ENCODE measurements around the gene COMT.
A peak's percentile ranks its signal among the peaks of the same experiment; 100 is the strongest.

The COMT gene

DNA sequence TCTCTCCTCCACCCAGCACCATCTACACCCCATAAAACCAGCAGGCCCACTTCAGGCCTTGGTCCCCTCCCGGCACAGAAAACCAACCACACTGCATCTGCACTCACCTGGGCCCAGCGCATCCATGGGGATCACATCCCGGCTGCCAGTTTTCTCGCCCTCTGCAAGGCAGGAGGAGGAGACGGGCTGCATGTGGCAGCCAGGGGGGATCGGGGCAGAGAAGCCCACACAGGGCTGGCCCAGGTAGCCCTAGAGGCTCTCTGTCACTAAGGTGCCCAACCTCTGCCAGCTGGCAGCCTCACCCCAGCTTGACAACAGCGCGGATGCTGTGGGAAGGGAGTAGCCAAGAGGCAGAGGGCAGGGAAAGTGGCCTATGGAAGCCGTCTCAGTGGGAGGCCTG lies 30.7 kb downstream of the COMT start:
- H3K4me3 ChIP-seq = no peak overlapping the region
- TF ChIP-seq POLR2AphosphoS5 (IDR thresholded peaks at IDR 0.05; ENCODE audit: borderline replicate concordance, low read depth, low read length) = no peak
- no peak for TF ChIP-seq FOXP2 (optimal IDR thresholded peaks at IDR 0.05; ENCODE audit: control extremely low read depth, extremely low read length, insufficient read depth)
- TF ChIP-seq EZH2 (IDR thresholded peaks at IDR 0.05) = no peak
- no peak overlapping the region for H3K9ac ChIP-seq (ENCODE audit: insufficient read length)
- no peak for DNase-seq (ENCODE audit: low read depth, low spot score)
- no peaks in the 10 kb centered on the region for H3K9me3 ChIP-seq (ENCODE audit: low read depth, low read length)
- no peaks in the 10 kb centered on the region for H3K36me3 ChIP-seq (ENCODE audit: insufficient read depth, low read length)
- no peak overlapping the region for H3K27ac ChIP-seq

DNA sequence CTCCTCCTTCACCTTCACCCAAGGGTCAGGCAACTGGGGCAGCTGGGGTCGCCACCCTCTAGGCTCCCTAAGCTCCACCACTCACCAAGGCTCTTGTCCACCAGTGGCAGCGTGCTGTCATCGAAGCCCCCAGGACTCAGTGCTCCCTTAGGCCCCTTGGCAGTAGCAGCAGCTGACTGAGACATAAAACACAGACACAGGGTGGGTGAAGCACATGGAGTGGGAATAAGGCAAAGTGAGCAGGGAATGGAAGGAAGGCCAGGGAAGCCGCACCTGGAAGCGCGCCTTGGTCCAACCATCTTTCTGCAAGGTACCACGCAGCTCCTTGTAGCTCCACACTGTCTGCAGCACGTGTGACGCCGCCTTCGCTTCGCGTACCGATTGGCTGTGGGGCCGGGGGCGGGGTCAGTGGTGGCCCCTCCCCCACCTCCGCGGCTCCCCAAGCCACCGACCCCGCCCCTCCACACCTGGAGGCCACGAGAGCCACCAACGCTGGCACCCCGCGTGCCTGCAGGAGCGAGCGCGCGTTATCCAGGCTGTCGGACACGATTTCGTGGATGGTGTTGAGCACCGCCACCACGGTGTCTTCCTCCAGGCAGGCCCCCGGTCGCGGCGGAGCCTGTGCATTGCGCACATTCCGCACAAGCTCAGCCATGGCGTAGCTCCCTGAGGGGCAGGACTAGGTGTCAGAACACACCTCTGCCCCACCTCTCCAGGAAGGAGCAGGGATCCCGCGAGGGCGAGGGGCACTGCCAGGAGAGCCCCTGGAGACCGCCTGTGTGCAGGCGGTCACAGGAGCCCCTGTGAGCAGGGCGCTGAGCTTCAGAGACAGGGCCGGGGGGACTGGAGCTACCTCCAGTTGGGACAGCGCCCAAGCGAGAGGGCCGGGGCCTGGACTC lies 31.3 kb downstream of the COMT start:
- TF ChIP-seq FOXP2 (optimal IDR thresholded peaks at IDR 0.05; ENCODE audit: control extremely low read depth, extremely low read length, insufficient read depth) = no peak
- no peak for TF ChIP-seq EZH2 (IDR thresholded peaks at IDR 0.05)
- TF ChIP-seq POLR2AphosphoS5 (IDR thresholded peaks at IDR 0.05; ENCODE audit: borderline replicate concordance, low read depth, low read length) = no peak
- Histone ChIP-seq H3K4me3 (no peak overlapping the region), H3K9me3 (ENCODE audit: low read depth, low read length) (no peaks in the 10 kb centered on the region), H3K9ac (ENCODE audit: insufficient read length) (no peak overlapping the region), H3K27ac (no peak overlapping the region), H3K36me3 (ENCODE audit: insufficient read depth, low read length) (no peaks in the 10 kb centered on the region)
- DNase-seq (ENCODE audit: low read depth, low spot score) = no peak

DNA sequence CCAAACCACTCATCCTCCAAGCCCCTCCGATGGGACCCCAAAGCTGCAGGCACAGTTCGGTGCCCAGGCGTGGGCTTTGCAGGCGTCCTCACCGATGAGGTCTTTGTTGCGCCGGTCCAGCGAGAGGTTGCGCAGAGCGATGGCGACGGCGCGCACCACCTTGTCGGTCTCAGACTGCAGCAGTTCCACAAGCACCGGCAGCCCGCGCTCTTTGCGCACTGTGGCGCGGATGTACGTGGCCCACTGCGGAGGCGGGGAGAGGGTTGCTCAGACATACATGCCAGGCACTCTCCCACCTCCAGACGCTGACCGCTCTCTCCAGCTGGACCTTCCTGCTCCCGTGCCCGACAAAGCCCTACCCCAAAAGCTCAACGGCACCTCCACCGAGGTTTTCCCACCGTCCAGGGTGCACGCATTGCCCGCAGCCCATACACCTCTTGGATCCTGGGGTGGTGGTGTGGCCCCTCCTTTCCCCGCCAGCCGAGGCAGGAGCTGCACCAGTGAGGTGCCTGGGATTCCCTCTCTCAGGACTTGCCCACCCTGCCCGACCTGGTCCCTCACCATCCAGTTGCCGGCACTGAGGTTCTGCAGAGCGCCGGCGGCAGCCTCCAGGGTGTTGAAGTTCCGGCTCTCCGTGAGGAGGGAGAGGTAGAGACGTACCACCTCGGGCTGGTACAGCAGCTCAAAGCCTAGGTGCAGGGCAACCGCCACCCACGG lies 32.1 kb downstream of the COMT start:
- H3K4me3 ChIP-seq = no peak overlapping the region
- no peak overlapping the region for H3K9ac ChIP-seq (ENCODE audit: insufficient read length)
- H3K36me3 ChIP-seq (ENCODE audit: insufficient read depth, low read length) = no peaks in the 10 kb centered on the region
- H3K27ac ChIP-seq = no peak overlapping the region
- no peaks in the 10 kb centered on the region for H3K9me3 ChIP-seq (ENCODE audit: low read depth, low read length)
- TF ChIP-seq FOXP2 (optimal IDR thresholded peaks at IDR 0.05; ENCODE audit: control extremely low read depth, extremely low read length, insufficient read depth) (no peak), EZH2 (IDR thresholded peaks at IDR 0.05) (no peak), POLR2AphosphoS5 (IDR thresholded peaks at IDR 0.05; ENCODE audit: borderline replicate concordance, low read depth, low read length) (no peak)
- no peak for DNase-seq (ENCODE audit: low read depth, low spot score)

DNA sequence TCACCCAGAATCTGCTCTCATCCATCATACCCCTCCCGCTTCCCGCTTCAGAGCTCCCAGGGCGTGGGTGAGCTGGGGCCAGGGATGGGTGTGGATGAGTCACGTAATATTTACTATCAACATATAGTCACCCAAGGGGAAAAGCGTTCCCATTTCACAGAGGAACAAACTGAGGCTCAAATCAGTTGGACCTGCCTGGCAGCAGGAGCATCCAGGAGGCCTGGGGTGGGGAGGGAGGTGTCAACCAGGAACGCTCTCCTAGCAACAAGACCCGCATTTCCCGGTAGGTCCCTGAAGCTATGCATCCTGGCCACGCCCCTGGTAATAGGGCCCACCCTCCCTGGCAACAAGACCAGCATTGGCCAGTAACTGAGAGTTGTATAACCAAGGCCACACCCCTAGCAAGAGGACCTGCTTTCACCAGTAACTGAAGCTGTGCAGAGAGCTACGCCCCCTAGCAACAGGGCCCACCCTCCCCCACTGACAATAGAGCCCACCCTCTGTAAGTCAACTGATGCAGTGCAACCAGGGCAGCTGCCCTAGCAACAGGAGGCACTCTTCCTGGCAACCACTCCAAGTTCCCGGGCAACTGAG lies 32.8 kb downstream of the COMT start:
- Histone ChIP-seq H3K36me3 (ENCODE audit: insufficient read depth, low read length) (no peaks in the 10 kb centered on the region), H3K4me3 (no peak overlapping the region), H3K27ac (no peak overlapping the region), H3K9ac (ENCODE audit: insufficient read length) (no peak overlapping the region), H3K9me3 (ENCODE audit: low read depth, low read length) (no peaks in the 10 kb centered on the region)
- peak; percentile 83 for DNase-seq (ENCODE audit: low read depth, low spot score)
- TF ChIP-seq FOXP2 (optimal IDR thresholded peaks at IDR 0.05; ENCODE audit: control extremely low read depth, extremely low read length, insufficient read depth) (peak; percentile 69), POLR2AphosphoS5 (IDR thresholded peaks at IDR 0.05; ENCODE audit: borderline replicate concordance, low read depth, low read length) (no peak)

DNA sequence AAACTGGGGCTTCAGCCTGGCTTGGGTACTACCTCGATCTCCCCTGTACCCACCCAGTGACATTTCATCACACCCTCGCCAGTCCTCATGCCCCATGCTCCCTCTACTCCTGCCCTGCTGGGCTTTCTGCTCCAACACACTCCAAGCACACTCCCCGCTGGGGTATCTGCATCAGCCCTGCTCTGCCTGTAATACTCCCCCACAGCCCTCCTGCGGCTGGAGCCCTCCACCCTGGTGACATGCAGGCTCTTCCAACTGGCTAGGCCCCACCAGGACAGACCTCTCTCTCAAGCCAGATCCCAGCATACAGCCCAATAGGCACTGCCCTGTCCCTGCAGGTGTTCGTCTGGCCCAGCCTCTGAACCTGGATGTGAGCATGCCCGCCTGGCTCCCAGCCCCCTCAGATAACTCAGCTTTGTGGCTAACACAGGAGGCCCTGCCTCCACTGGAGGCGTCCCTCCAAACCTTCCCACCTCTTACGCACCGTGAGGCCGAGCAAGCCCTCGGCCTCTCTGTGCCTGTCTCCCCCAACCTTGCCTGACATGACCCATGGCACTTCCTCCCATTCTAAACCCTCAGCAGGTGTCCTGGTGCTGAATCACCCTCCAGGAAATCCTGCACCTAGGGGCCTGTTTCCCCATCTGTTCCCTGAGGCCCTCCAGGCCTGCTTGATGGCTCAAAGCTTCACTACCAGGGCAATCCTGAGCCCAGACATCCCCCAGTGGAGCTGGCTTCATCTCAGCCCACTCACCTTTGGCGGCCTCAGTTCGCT lies 33.5 kb downstream of the COMT start:
- H3K27ac ChIP-seq = no peak overlapping the region
- no peak overlapping the region for H3K4me3 ChIP-seq
- no peaks in the 10 kb centered on the region for H3K36me3 ChIP-seq (ENCODE audit: insufficient read depth, low read length)
- no peaks in the 10 kb centered on the region for H3K9me3 ChIP-seq (ENCODE audit: low read depth, low read length)
- DNase-seq (ENCODE audit: low read depth, low spot score) = no peak
- TF ChIP-seq EZH2 (IDR thresholded peaks at IDR 0.05) = no peak
- no peak for TF ChIP-seq POLR2AphosphoS5 (IDR thresholded peaks at IDR 0.05; ENCODE audit: borderline replicate concordance, low read depth, low read length)
- no peak for TF ChIP-seq FOXP2 (optimal IDR thresholded peaks at IDR 0.05; ENCODE audit: control extremely low read depth, extremely low read length, insufficient read depth)
- H3K9ac ChIP-seq (ENCODE audit: insufficient read length) = no peak overlapping the region

DNA sequence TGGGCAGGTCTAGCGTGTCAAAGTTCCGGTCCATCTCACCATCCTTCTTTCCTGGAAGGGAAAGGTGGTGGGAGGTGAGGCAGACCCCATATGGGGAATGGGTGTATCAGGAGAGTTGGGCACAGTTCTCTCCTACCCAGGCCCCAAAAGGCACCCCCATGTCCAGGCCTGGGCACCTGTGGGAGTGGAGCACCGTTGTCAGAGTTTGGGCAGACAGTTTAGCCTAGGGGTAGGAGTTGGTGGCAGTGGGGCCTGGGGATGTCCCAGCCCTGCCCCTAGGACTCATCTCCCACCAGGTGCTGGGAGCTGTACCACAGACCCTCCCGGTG lies 34.1 kb downstream of the COMT start:
- no peak for TF ChIP-seq FOXP2 (optimal IDR thresholded peaks at IDR 0.05; ENCODE audit: control extremely low read depth, extremely low read length, insufficient read depth)
- TF ChIP-seq EZH2 (IDR thresholded peaks at IDR 0.05) = no peak
- no peak for TF ChIP-seq POLR2AphosphoS5 (IDR thresholded peaks at IDR 0.05; ENCODE audit: borderline replicate concordance, low read depth, low read length)
- H3K36me3 ChIP-seq (ENCODE audit: insufficient read depth, low read length) = no peaks in the 10 kb centered on the region
- H3K9ac ChIP-seq (ENCODE audit: insufficient read length) = no peak overlapping the region
- no peak for DNase-seq (ENCODE audit: low read depth, low spot score)
- H3K4me3 ChIP-seq = no peak overlapping the region
- H3K27ac ChIP-seq = no peak overlapping the region
- H3K9me3 ChIP-seq (ENCODE audit: low read depth, low read length) = no peaks in the 10 kb centered on the region

DNA sequence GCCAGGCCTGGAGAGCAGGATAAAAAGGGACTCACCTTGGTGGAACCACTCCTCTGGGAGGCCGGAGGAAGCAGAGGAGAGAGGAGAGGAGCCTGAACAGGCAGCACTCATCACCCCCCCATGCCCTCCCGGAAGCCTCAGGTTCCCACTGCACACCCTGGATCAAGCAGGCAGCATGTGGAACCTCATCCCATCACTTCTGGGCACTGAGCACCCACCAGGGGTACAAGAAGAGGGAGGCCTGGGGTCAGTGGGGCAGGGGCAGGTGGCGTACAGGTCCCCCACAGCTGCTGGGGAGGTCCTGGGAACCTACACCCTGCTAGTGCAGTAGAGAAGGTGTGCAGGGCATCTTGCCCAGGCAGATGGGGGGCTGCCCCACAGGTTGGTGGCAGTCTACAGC lies 35.1 kb downstream of the COMT start:
- no peaks in the 10 kb centered on the region for H3K36me3 ChIP-seq (ENCODE audit: insufficient read depth, low read length)
- no peak for DNase-seq (ENCODE audit: low read depth, low spot score)
- no peak for TF ChIP-seq POLR2AphosphoS5 (IDR thresholded peaks at IDR 0.05; ENCODE audit: borderline replicate concordance, low read depth, low read length)
- TF ChIP-seq FOXP2 (optimal IDR thresholded peaks at IDR 0.05; ENCODE audit: control extremely low read depth, extremely low read length, insufficient read depth) = no peak
- TF ChIP-seq EZH2 (IDR thresholded peaks at IDR 0.05) = no peak

More for the DNA sequence above, 35.1 kb downstream of the COMT start:
- no peak overlapping the region for H3K4me3 ChIP-seq
- H3K9ac ChIP-seq (ENCODE audit: insufficient read length) = no peak overlapping the region
- no peaks in the 10 kb centered on the region for H3K9me3 ChIP-seq (ENCODE audit: low read depth, low read length)
- H3K27ac ChIP-seq = no peak overlapping the region
